NOMO-1 treated with DMSO at 0.1 percent for 48 hours (cell line): ENCODE measurements around the gene TSPAN18.
A peak's percentile ranks its signal among the peaks of the same experiment; 100 is the strongest.

Experiments
- DNase-seq: peaks from one replicate; lab custom pipeline; 2025; ENCODE audit not compliant: unreplicated experiment; lab: John Stamatoyannopoulos, UW

The TSPAN18 gene

DNA sequence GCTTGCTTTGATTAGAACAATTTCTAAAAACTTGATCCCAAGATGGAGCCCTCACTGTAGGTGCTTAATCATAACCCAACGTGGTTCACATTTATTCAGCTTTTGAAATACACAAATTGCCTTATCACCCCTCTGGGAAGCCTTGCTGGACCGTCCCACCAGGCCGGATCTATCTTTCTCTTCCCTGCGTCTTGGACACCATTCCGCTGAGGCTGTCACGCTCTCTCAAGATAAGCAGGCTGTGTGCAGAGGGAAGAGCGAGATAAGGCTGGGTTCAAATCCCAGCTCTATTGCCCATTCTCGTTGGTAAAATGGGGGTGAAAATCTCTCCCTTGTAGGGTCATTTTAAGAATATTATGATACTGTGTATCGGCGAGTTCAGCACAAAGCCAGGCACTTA is 244.4 kb downstream of the TSPAN18 start:
- no peak for DNase-seq

DNA sequence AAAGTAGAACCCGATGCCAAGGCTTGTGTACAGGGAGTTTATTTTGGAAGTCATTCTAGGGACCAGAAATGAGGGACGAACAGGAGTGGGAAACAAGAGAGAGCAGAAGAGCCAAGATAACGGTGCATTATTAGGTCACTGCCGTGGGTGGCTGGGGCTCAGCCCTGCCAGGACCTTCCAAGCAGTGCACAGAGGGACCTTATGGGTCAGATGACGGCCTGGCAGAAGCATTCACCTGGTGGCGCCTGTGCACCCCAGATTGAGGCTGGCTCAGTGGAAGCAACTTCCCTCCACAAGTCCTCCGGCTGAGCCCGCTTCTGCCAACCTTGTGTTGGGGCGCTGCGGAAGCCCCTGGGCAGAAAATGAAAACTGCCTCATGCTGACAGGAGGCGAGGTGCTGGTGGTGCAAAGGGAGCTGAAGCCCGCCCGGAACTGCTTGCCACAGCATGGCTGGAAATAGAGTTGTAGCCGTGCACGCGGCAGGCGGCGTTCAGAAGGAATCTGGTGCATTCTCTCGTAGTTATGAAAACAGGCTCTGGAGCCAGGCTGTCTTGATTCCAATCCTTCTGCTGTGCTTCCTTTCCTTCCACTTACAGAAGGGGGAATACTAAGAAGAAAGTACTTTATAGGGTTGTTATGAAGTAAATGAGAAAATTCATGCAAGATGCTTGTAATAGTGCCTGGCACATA is 246.1 kb downstream of the TSPAN18 start:
- no peak for DNase-seq

DNA sequence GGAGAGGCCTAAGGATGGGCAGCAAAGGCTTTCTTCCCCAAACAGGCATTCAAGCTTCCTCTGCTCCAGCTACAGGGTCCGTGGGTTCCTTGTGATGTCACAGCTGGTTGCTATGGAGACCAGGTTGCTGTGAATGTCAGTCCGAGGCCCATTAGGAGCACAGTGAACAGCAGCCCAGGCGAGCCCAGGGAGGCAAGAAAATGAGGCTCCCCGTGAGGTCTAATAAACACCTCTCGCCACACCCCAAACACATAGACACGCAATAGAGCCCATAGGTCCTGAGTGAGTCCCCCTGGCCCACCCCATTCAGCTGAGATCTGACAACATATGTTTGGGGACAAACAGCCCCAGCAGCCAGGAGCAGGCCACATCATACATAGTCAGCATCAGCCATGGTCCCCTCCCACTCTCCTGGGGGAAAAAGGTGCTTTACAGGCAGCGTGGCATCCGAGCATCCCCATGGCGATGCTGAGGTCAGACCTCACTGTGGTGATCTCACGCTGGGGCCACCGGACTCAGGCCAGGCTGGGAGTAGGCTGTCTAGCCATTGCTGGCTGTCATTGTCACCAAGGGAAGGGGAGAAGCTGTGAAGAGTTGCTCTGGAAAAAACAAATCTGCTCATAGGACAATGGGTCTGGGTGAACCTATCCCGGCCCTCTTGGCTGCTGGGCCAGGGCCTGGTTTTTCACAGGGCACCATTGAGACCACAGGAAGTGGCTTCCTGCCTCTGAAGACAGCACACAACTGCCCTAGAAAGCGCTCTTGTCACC is 247.1 kb downstream of the TSPAN18 start:
- no peak for DNase-seq

DNA sequence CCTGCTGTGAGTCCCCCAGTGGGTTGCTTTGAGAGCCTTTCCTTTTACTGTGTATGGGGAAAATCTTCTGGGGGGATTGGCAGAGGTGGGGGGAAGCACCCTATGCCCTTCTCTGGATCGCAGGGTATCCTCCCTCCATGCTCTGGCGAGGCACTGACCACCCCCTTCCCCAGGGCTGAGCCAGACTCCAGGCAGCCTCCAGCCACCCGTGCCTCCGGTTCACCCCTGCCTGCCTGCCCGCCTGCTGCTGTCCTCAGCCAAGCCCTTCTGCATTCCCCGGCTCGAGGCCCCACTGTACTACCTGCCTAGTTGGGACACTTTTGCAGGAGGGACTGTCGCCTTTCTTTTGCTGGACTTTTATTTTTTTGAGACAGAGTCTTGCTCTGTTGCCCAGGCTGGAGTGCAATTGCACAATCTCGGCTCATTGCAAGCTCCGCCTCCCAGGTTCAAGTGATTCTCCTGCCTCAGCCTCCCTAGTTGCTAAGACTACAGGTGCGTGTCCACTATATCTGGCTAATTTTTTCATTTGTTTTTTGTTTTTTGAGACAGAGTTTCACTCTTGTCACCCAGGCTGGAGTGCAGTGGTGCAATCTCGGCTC is 247.7 kb downstream of the TSPAN18 start:
- no peak for DNase-seq

DNA sequence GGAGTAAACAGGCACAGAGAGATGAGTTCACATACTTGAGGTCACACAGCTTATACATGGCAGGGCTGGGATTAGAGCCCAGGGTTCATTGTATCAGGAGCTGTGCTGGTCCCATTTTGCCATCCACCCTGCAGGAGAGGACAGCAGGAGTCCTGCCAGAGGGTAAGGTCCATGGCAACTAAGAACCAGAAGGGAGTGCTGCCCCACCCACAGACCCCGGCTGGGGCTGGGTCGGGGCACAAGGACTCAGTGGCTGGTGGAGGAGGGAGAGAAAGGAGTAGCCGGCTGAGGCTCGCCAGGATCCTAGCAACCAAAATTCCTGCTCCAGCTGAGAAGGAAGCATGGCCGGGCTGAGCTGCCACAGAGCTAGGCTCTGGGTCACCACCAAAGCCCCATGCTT is 249.8 kb downstream of the TSPAN18 start:
- DNase-seq, result no peak

DNA sequence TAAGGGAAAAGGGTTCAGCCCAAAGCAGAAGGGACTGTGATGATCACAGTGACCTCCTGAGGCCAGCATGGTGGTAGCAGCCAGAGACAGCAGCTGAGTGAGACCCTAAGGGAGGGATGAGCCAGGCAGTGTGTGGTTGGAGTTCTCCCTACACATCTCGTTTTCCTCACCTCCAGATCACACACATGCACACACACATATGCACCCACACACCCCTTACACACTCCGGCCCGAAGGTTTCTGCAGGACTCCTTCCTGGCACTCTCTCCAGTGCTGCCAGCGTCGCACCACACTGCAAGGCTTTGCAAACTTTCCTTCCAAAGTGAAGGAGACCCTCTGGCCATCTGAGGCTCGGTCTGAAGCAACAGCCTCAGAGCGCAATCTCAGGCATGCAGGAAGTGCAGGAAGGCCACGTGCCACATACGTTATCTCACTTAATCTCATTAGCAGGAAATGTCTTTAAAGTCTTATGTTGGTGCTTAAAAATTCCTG is 250.8 kb downstream of the TSPAN18 start:
- DNase-seq, result peak; percentile 23

DNA sequence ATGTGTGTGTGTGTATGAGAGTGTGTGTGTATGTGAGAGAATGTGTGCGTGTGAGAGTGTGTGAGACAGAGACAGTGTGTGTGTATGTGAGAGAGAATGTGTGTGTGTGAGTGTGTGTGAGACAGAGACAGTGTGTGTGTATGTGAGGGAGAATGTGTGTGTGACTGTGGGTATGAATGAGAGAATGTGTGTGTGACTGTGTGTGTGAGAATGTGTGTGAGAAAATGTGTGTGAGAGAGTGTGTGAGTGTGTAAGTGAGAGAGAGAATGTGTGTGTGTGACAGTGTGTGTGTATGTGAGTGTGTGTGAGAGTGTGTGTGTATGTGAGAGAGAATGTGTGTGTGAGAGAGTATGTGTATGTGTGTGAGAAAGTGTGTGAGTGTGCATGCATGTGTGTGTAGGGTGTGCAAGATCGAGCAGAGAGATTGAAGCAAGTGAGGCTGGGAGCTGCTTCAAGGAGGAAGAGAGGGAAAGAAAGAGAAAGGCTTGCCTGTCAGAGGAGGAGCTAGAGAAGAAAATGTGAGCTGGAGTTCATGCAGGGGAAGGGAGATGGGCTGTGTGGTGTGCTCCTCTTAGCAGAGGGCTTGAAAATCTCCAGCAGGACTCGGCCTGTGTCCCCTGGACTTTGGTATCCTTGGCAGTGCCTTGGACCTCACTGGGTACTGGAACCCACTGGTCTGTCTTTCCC is 251.7 kb downstream of the TSPAN18 start:
- no peak for DNase-seq

DNA sequence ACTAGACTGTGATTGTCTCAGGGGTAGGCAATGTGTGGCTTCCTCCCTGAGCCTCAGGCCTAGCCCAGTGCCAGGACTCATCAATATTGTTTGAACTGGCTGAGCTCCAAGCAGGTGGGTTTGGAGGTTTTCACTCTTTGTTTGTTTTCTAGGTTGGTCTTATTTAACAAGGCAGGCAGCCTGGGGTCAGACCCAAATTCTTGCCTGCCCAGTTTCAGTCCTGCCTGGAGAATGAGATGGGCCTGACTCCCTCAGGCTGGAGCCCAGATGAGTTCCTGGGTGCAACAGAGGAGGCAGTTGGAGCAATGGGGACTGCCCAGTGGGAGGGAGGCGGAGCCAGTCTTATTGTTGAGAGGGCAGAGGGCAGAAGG is 252.2 kb downstream of the TSPAN18 start:
- DNase-seq, result no peak

DNA sequence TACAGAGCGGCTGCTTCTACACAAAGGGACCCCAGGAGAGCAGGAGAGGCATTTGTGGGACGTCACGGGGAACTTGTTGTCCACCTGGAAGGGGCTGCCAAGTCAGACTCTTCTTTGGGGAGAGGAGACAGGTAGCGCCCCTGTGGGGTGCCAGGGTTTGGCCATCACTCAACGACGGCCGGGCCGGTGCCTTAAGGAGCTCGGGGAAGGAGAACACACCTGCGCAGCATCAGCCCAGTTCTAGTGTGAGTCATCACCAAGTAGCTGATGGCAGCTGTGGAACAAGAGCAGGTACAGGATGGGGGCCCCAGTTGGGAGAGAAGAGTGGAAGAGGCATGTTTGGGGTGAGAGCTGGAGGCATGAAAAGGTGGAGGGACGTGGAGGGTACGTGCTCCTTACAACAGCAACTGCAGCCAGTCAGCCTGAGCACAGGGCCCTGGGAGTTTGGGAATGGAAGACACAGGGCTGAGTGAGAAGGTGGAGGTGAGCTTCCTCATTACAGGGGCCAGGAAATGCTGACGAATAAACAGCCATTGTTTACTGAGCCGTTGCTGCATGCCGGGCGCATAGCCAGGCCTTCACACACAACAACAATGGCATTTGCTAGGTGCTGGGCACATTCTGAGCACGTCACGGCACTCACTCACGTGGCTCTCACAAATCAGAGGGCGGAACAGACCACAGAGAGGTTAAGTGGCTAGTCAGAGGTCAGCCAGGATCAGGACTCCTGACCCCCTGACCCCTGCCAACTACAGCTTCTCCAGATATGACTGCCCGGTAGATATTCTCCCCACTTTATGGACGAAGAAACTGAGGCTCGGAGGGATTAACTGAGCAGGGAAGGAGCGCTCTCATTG is 253.0 kb downstream of the TSPAN18 start:
- no peak for DNase-seq

DNA sequence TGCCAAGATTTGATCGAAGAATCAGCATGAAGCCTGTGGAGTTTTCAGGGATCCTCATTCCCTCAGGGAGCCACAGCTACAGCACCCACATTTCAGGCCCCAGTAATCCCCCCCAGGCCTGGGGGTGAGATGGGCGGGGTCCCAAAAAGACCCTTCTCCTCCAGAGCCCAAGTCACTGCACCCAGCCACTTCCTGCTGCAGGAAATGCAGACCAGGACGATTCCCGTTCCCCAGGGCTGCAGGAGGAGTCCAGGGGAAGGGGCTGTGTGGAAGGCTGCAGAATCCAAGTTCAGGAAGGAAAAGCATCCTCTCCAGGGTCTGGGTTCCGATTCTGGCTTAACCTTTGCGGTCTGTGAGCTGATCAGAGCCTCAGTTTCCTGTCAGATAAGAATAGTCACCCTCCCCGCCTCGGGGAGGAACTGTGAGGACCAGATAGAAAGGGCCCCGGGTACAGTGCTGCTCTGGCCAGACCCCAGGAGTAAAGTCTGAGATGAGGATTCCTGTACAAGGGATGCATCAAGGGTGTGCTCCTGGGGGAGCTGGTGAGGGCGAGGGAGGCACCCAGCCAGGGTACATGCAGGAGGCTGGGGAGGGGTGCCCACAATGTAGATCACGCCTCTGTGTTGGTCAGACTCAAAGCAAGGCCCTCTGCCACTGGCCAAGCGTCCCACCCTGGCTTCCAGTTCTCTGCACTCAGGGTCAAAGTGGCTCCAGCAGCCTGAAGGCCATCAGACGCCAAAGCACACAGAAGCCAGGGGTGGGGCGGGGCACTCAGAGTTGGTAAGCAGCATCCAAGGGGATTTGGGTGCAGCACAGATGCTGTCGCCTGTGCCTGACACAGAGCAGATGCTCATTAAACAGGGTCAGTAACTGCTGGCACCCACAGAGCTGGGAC is 254.0 kb downstream of the TSPAN18 start:
- no peak for DNase-seq
